MM.1S (cell line): Measurements from ENCODE around the gene RBP5.

Experiments
- DNase-seq: peaks from one replicate; pipeline ENCODE4 v3.0.0-alpha.2; 2015
- H2AFZ ChIP-seq: fragments of 300-600 bp; sonication (generic); 2 replicates; pipeline ENCODE4 v1.6.0; 2016; ENCODE audit warnings: antibody characterized with exemption, low read length
- H3F3A ChIP-seq: fragments of 300-600 bp; sonication (generic); 2 replicates; pipeline ENCODE4 v1.6.1; 2016; ENCODE audit warnings: mild to moderate bottlenecking, antibody characterized with exemption, low read length, moderate library complexity, mixed read lengths; ENCODE audit not compliant: insufficient read depth
- H3K27ac ChIP-seq: fragments of 300-600 bp; sonication (generic); 2 replicates; pipeline ENCODE4 v1.5.1; 2016; ENCODE audit warnings: mild to moderate bottlenecking, low read length
- H3K27me3 ChIP-seq: fragments of 300-600 bp; sonication (generic); replicated peaks from 2 replicates; pipeline ENCODE4 v1.6.0; 2016; ENCODE audit warnings: low read length; ENCODE audit not compliant: insufficient read depth
- H3K36me3 ChIP-seq: fragments of 300-600 bp; sonication (generic); replicated peaks from 2 replicates; pipeline ENCODE4 v1.6.1; 2016; ENCODE audit warnings: mild to moderate bottlenecking, low read length, mixed read lengths; ENCODE audit not compliant: insufficient read depth
- H3K4me1 ChIP-seq: fragments of 300-600 bp; sonication (generic); 2 replicates; pipeline ENCODE4 v1.6.1; 2016; ENCODE audit warnings: low read length, mixed read lengths
- H3K4me2 ChIP-seq: fragments of 300-600 bp; sonication (generic); 2 replicates; pipeline ENCODE4 v1.6.0; 2016; ENCODE audit warnings: low read depth, low read length
- H3K4me3 ChIP-seq: fragments of 300-600 bp; sonication (generic); 2 replicates; pipeline ENCODE4 v1.5.1; 2016; ENCODE audit warnings: low read length, mixed read lengths
- H3K79me2 ChIP-seq: fragments of 300-600 bp; sonication (generic); 2 replicates; pipeline ENCODE4 v1.6.1; 2016; ENCODE audit warnings: mixed run types, low read length, mixed read lengths
- H3K9ac ChIP-seq: fragments of 300-600 bp; sonication (generic); 2 replicates; pipeline ENCODE4 v1.6.1; 2016; ENCODE audit warnings: low read length, mixed read lengths
- H3K9me2 ChIP-seq: fragments of 300-600 bp; sonication (generic); replicated peaks from 2 replicates; pipeline ENCODE4 v1.6.1; 2016; ENCODE audit warnings: mild to moderate bottlenecking, low read length, mixed read lengths; ENCODE audit not compliant: insufficient read depth
- H3K9me3 ChIP-seq: fragments of 300-600 bp; sonication (generic); replicated peaks from 2 replicates; pipeline ENCODE4 v1.6.1; 2016; ENCODE audit warnings: mild to moderate bottlenecking, low read length, mixed read lengths; ENCODE audit not compliant: insufficient read depth
- H4K20me1 ChIP-seq: fragments of 300-600 bp; sonication (generic); 2 replicates; pipeline ENCODE4 v1.6.1; 2016; ENCODE audit warnings: mild to moderate bottlenecking, low read length, moderate library complexity, mixed read lengths; ENCODE audit not compliant: insufficient read depth
- EZH2 ChIP-seq: fragments of 300-600 bp; sonication (generic); optimal IDR thresholded peaks from 2 replicates; pipeline ENCODE3; 2017; ENCODE audit warnings: low read depth, mild to moderate bottlenecking, antibody characterized with exemption, low read length, mixed read lengths
- EZH2phosphoT487 ChIP-seq: fragments of 300-600 bp; sonication (generic); IDR thresholded peaks from 2 replicates; pipeline ENCODE4 v1.6.1; 2018; ENCODE audit warnings: antibody characterized with exemption, low read length
- TF ChIP-seq, protein P1 (sequence below): fragments of 300-600 bp; sonication (generic); IDR thresholded peaks from 2 replicates; pipeline ENCODE4 v1.5.1; 2016; ENCODE audit warnings: antibody characterized with exemption, low read length, mixed read lengths

The RBP5 gene

DNA sequence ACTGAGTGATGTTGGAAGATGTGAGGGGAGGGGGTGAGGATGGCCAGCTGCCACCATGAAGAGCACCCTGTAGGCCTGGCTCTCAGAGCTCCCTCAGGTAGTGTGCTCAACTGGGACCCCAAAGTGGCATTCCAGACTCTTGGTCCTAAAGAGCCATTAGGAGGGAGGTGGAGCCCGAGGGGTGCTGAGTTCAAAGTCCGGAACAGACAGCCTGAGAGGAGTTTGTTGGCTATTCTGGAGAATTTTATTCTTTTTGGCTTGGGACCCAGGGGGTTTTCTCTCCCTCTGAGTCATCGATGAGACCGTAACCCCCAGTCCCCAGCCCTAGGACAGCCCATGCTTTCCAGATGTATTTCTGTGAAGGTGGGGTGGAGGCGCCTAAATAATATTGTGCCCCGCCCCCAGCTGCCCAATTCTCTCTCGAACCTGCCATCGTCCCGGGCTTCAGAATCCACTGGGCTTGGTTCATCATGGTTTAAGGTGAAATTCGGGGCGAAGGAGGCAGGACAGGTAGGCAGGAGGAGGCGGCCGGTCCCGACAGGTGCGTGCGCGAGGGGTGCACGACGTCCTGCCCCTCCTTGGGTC, 690 bp upstream of the RBP5 start:
- Histone ChIP-seq H3K9ac (peak overlapping the region; percentile 74; the same call in 1 of the 2 replicates), H3F3A (0 out of 2 replicates have a peak, but pooled peaks cover 3% of the 10 kb centered on the region), H2AFZ (peak overlapping the region; percentile 94), H3K27ac (no peak overlapping the region), H3K79me2 (no peaks in the 10 kb centered on the region), H3K9me3 (no peaks in the 10 kb centered on the region), H3K36me3 (no peaks in the 10 kb centered on the region), H3K9me2 (no peaks in the 10 kb centered on the region), H4K20me1 (no peaks in the 10 kb centered on the region), H3K27me3 (no peaks in the 10 kb centered on the region), H3K4me3 (peak overlapping the region; percentile 96), H3K4me2 (peak overlapping the region; percentile 98), H3K4me1 (peaks cover 10% of the 10 kb centered on the region; the same call in 1 of the 2 replicates)
- DNase-seq: no peak
- TF ChIP-seq EZH2 (no peak), EZH2phosphoT487 (no peak)
- TF ChIP-seq, protein P1, sequence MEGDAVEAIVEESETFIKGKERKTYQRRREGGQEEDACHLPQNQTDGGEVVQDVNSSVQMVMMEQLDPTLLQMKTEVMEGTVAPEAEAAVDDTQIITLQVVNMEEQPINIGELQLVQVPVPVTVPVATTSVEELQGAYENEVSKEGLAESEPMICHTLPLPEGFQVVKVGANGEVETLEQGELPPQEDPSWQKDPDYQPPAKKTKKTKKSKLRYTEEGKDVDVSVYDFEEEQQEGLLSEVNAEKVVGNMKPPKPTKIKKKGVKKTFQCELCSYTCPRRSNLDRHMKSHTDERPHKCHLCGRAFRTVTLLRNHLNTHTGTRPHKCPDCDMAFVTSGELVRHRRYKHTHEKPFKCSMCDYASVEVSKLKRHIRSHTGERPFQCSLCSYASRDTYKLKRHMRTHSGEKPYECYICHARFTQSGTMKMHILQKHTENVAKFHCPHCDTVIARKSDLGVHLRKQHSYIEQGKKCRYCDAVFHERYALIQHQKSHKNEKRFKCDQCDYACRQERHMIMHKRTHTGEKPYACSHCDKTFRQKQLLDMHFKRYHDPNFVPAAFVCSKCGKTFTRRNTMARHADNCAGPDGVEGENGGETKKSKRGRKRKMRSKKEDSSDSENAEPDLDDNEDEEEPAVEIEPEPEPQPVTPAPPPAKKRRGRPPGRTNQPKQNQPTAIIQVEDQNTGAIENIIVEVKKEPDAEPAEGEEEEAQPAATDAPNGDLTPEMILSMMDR: no peak

DNA sequence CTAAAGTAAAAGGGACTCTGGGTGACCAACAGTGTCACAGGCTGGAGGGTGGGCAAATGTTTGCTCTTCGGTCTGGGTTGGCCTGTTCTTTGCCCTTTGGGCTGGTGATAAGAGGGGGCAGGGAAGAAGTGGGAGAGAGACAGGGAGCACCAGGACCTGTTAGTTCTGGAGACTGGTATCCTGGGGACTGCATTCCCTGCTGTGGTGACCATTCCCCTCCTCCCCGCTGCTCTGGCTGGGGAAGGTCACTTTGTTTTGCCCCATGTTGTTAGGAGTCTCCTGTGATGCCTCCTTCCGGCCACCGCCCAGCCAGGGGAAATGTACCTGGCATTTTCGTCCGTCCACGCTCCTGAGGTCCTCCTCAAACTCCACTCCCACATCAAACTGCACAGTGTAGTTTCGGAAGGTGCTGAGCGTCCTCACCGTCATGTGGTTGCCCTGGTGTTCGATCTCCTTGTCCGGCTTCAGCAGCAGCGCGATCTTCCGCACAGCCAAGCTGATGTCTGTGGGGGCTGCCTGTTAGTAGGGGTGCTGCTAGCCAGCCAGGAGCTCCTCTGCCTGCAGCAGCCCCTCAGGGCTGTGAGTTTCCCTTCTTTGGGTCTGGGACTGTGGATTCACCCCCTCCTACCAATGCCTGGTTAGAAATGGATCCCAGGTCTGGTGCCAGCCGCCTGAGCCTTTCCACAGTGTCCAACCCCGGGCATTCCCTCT, 618 bp downstream of the RBP5 start:
- no peak overlapping the region for H3K4me3 ChIP-seq
- H3K9me2 ChIP-seq: no peaks in the 10 kb centered on the region
- TF ChIP-seq EZH2phosphoT487: no peak
- no peak for TF ChIP-seq EZH2
- TF ChIP-seq, protein P1: no peak
- no peaks in the 10 kb centered on the region for H4K20me1 ChIP-seq
- peaks cover 10% of the 10 kb centered on the region; the same call in 1 of the 2 replicates for H3K4me1 ChIP-seq
- no peak for DNase-seq
- H3K4me2 ChIP-seq: no peak overlapping the region
- H3K79me2 ChIP-seq: no peaks in the 10 kb centered on the region
- no peak overlapping the region for H3K27ac ChIP-seq
- 0 out of 2 replicates have a peak, but pooled peaks cover 3% of the 10 kb centered on the region for H3F3A ChIP-seq
- H3K9me3 ChIP-seq: no peaks in the 10 kb centered on the region
- H2AFZ ChIP-seq: no peak overlapping the region
- H3K27me3 ChIP-seq: no peaks in the 10 kb centered on the region
- H3K36me3 ChIP-seq: no peaks in the 10 kb centered on the region
- no peak overlapping the region for H3K9ac ChIP-seq

DNA sequence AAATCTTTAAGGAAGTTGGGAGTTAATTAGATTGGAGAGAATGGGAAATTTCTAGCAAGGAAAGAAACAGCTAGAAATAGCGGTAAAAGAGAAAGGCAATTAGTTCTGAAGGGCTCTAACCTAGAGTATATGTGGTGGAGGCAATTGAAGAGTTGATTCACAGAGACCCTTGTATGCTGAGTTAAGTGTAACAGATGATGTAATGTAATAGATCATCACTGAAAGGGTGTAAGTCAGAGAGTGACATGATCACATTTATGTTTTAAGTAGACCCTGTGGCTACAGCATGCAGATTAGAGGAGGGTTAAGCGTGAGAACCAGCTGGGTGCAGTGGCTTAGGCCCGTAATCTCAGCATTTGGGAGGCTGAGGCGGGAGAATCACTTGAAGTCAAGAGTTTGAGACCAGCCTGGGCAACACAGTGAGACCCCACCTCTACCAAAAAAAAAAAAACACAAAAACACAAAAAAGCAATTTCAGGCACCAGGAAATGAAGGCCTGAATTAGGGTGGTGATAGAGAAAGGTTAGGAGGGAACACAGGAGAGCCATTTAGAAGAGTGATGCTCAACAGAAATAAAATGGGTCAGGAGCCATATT, 3.0 kb downstream of the RBP5 start:
- no peak overlapping the region for H3K4me3 ChIP-seq
- TF ChIP-seq EZH2phosphoT487 (no peak), EZH2 (no peak)
- TF ChIP-seq, protein P1: no peak
- no peak overlapping the region for H3K4me2 ChIP-seq
- H3K79me2 ChIP-seq: no peaks in the 10 kb centered on the region
- H3K9me2 ChIP-seq: no peaks in the 10 kb centered on the region
- peaks cover 3% of the 10 kb centered on the region; the same call in 1 of the 2 replicates for H3K4me1 ChIP-seq
- DNase-seq: no peak
- 0 out of 2 replicates have a peak, but pooled peaks cover under 1% of the 10 kb centered on the region for H3F3A ChIP-seq
- no peaks in the 10 kb centered on the region for H3K9me3 ChIP-seq
- H3K27me3 ChIP-seq: no peaks in the 10 kb centered on the region
- no peaks in the 10 kb centered on the region for H3K36me3 ChIP-seq
- no peak overlapping the region for H3K27ac ChIP-seq
- H3K9ac ChIP-seq: no peak overlapping the region
- H4K20me1 ChIP-seq: no peaks in the 10 kb centered on the region
- H2AFZ ChIP-seq: no peak overlapping the region
